ENCODE data around the gene COL20A1.

COL20A1 gene

GRCh38 chr20:63349516-63349895, 56.5 kb downstream of the COL20A1 start:
- no peak for TF ChIP-seq SIN3A (IDR thresholded peaks at IDR 0.05; ENCODE audit: borderline replicate concordance, insufficient read depth, low read length)
- TF ChIP-seq REST (IDR thresholded peaks at IDR 0.05; ENCODE audit: insufficient read depth in 1 of 2, low read depth in 2 of 2, low read length in 2 of 2), result no peak
- no peak for TF ChIP-seq POLR2AphosphoS5 (IDR thresholded peaks at IDR 0.05; ENCODE audit: low read depth, low read length)
- TF ChIP-seq FOXP2 (optimal IDR thresholded peaks at IDR 0.05; ENCODE audit: borderline replicate concordance, extremely low read depth, extremely low read length, insufficient read depth), result no peak
- no peak for TF ChIP-seq TAF1 (IDR thresholded peaks at IDR 0.05; ENCODE audit: borderline replicate concordance, insufficient read depth, low read length)

GRCh38 chr20:63350196-63350595, 57.2 kb downstream of the COL20A1 start:
- no peak for TF ChIP-seq TAF1 (IDR thresholded peaks at IDR 0.05; ENCODE audit: borderline replicate concordance, insufficient read depth, low read length)
- no peak for TF ChIP-seq SIN3A (IDR thresholded peaks at IDR 0.05; ENCODE audit: borderline replicate concordance, insufficient read depth, low read length)
- no peak for TF ChIP-seq POLR2AphosphoS5 (IDR thresholded peaks at IDR 0.05; ENCODE audit: low read depth, low read length)
- no peak for TF ChIP-seq REST (IDR thresholded peaks at IDR 0.05; ENCODE audit: insufficient read depth in 1 of 2, low read depth in 2 of 2, low read length in 2 of 2)
- TF ChIP-seq FOXP2 (optimal IDR thresholded peaks at IDR 0.05; ENCODE audit: borderline replicate concordance, extremely low read depth, extremely low read length, insufficient read depth), result no peak

GRCh38 chr20:63350597-63351325, 57.8 kb downstream of the COL20A1 start:
- TF ChIP-seq TAF1 (IDR thresholded peaks at IDR 0.05; ENCODE audit: borderline replicate concordance, insufficient read depth, low read length) (no peak), FOXP2 (optimal IDR thresholded peaks at IDR 0.05; ENCODE audit: borderline replicate concordance, extremely low read depth, extremely low read length, insufficient read depth) (no peak), SIN3A (IDR thresholded peaks at IDR 0.05; ENCODE audit: borderline replicate concordance, insufficient read depth, low read length) (no peak), POLR2AphosphoS5 (IDR thresholded peaks at IDR 0.05; ENCODE audit: low read depth, low read length) (no peak), REST (IDR thresholded peaks at IDR 0.05; ENCODE audit: insufficient read depth in 1 of 2, low read depth in 2 of 2, low read length in 2 of 2) (no peak)

GRCh38 chr20:63351326-63351700, 58.3 kb downstream of the COL20A1 start:
- no peak for TF ChIP-seq FOXP2 (optimal IDR thresholded peaks at IDR 0.05; ENCODE audit: borderline replicate concordance, extremely low read depth, extremely low read length, insufficient read depth)
- TF ChIP-seq POLR2AphosphoS5 (IDR thresholded peaks at IDR 0.05; ENCODE audit: low read depth, low read length), result no peak

- TF ChIP-seq POLR2AphosphoS5 (IDR thresholded peaks at IDR 0.05; ENCODE audit: low read depth, low read length) (no peak), SIN3A (IDR thresholded peaks at IDR 0.05; ENCODE audit: borderline replicate concordance, insufficient read depth, low read length) (no peak), TAF1 (IDR thresholded peaks at IDR 0.05; ENCODE audit: borderline replicate concordance, insufficient read depth, low read length) (no peak), FOXP2 (optimal IDR thresholded peaks at IDR 0.05; ENCODE audit: borderline replicate concordance, extremely low read depth, extremely low read length, insufficient read depth) (no peak), REST (IDR thresholded peaks at IDR 0.05; ENCODE audit: insufficient read depth in 1 of 2, low read depth in 2 of 2, low read length in 2 of 2) (no peak)
Observed at GRCh38 chr20:63351811-63352591, 59.0 kb downstream of the COL20A1 start.

Data from PFSK-1 (cell line).